HCT116 (cell line): ENCODE results near the gene ZNF282. TPM values are rescaled to one million over a fixed set of nuclear protein-coding genes. Genes with fewer than 3 reads are reported as not detected.
"Not testable (repeated sequence)": the region's sequence is repeated elsewhere in the genome, so short reads cannot be mapped to it uniquely, and the experiment has no call there.

Source experiments
- ATAC-seq: fragments of 200-7000 bp; cut with Tn5 transposase; 2 replicates; pipeline ENCODE4 v1.9.1; 2020; ENCODE audit warnings: mild to moderate bottlenecking, moderate library complexity
- BruUV-seq: library from RNA; stranded (reverse); fragments of 400-500 nt; replicated peaks from 2 replicates; lab custom pipeline; 2021; lab: Mats Ljungman, UMichigan
- CTCF ChIA-PET: fragments of 300-600 bp; sonication (Branson Sonifier 250); formaldehyde crosslinking; loops from one replicate; lab custom pipeline; 2021; ENCODE audit warnings: antibody characterized with exemption; lab: Charles Lee
- POLR2A ChIA-PET: fragments of 300-600, 350-600 bp; sonication (Branson Sonifier 250); formaldehyde crosslinking; loops from one replicate; lab custom pipeline; 2021; ENCODE audit warnings: antibody characterized with exemption; lab: Charles Lee
- RAD21 ChIA-PET, 2 experiments: fragments of 300-600 bp; sonication (Branson Sonifier 250); formaldehyde crosslinking; loops; one replicate each; lab custom pipeline; 2023; ENCODE audit warnings: low total read pairs in 2 of 2; ENCODE audit not compliant: uncharacterized antibody in 2 of 2, unreplicated experiment in 2 of 2, low non-redundant PET in 1 of 2; lab: Charles Lee
- DNase-seq: peaks from one replicate; pipeline ENCODE4 v3.0.0-alpha.2; 2010; ENCODE audit warnings: low read depth, low spot score
- H2AFZ ChIP-seq: fragments of 200-600 bp; shearing (Covaris generic), sonication (generic); 2 replicates; pipeline ENCODE4 v1.6.1; 2017; ENCODE audit warnings: low read depth, mixed run types, mixed read lengths, antibody characterized with exemption, low read length; ENCODE audit not compliant: poor library complexity, severe bottlenecking
- H3K27ac ChIP-seq: 2 replicates; pipeline ENCODE4 v1.5.1; 2012; ENCODE audit warnings: low read depth, low read length
- H3K27me3 ChIP-seq: fragments of 200-600 bp; sonication (generic); 2 replicates; pipeline ENCODE4 v1.6.1; 2016; ENCODE audit warnings: mixed run types, low read length, mixed read lengths; ENCODE audit not compliant: insufficient read depth
- H3K36me3 ChIP-seq, 2 experiments: fragments of 200-500 bp in 1 of 2; fragments of 200-600 bp in 1 of 2; sonication (Bioruptor generic) in 1 of 2; sonication (generic) in 1 of 2; 2 replicates each; pipeline versions ENCODE4 v1.5.1 to v1.6.1; 2014 to 2016; ENCODE audit warnings: low read length in 2 of 2, inconsistent platforms in 1 of 2, mixed read lengths in 1 of 2, mixed run types in 1 of 2; ENCODE audit not compliant: insufficient read depth in 2 of 2, control insufficient read depth in 1 of 2
- H3K4me1 ChIP-seq, 2 experiments: fragments of 200-600 bp in 1 of 2; sonication (generic) in 1 of 2; 2 replicates each; pipeline versions ENCODE4 v1.5.1 to v1.6.1; 2012 to 2017; ENCODE audit warnings: low read length in 2 of 2, inconsistent platforms in 1 of 2, mild to moderate bottlenecking in 1 of 2, mixed read lengths in 1 of 2, mixed run types in 1 of 2, moderate library complexity in 1 of 2; ENCODE audit not compliant: insufficient read depth in 2 of 2, control insufficient read depth in 1 of 2
- H3K4me2 ChIP-seq: fragments of 200-600 bp; sonication (generic); 2 replicates; pipeline ENCODE4 v1.6.1; 2017; ENCODE audit warnings: mixed run types, low read length, mixed read lengths
- H3K4me3 ChIP-seq, 2 experiments: fragments of 200-600 bp in 1 of 2; sonication (generic) in 1 of 2; replicated peaks in 1 of 2; 2 replicates each; pipeline ENCODE4 v1.5.1; 2011 to 2016; ENCODE audit warnings: low read length in 2 of 2, control low read depth in 1 of 2, low read depth in 1 of 2, mild to moderate bottlenecking in 1 of 2, mixed read lengths in 1 of 2, mixed run types in 1 of 2
- H3K79me2 ChIP-seq: fragments of 200-600 bp; sonication (generic); 2 replicates; pipeline ENCODE4 v1.6.1; 2017; ENCODE audit warnings: mild to moderate bottlenecking, mixed run types, low read length, moderate library complexity, mixed read lengths; ENCODE audit not compliant: insufficient read depth
- H3K9ac ChIP-seq: fragments of 200-600 bp; sonication (generic); 2 replicates; pipeline ENCODE4 v1.6.1; 2016; ENCODE audit warnings: low read length, mixed read lengths
- H3K9me2 ChIP-seq: fragments of 200-600 bp; sonication (generic), shearing (Covaris generic); 2 replicates; pipeline ENCODE4 v1.6.1; 2017; ENCODE audit warnings: mixed run types, mild to moderate bottlenecking, moderate library complexity; ENCODE audit not compliant: insufficient read depth
- H3K9me3 ChIP-seq, 2 experiments: fragments of 200-500 bp in 1 of 2; fragments of 200-600 bp in 1 of 2; sonication (Bioruptor generic) in 1 of 2; sonication (generic) in 1 of 2; 2 replicates each; pipeline ENCODE4 v1.6.1; 2014 to 2017; ENCODE audit warnings: low read length in 2 of 2, mixed read lengths in 2 of 2, inconsistent platforms in 1 of 2, low read depth in 1 of 2, mild to moderate bottlenecking in 1 of 2, mixed run types in 1 of 2, moderate library complexity in 1 of 2; ENCODE audit not compliant: control insufficient read depth in 1 of 2, insufficient read depth in 1 of 2
- H4K20me1 ChIP-seq: fragments of 200-600 bp; sonication (generic), shearing (Covaris generic); 2 replicates; pipeline ENCODE4 v1.6.1; 2017; ENCODE audit warnings: mixed run types, mild to moderate bottlenecking, moderate library complexity; ENCODE audit not compliant: insufficient read depth
- FOSL1 ChIP-seq: IDR thresholded peaks from 2 replicates; pipeline ENCODE4 v1.6.1; 2012; ENCODE audit warnings: low read depth
- JUND ChIP-seq: IDR thresholded peaks from 2 replicates; pipeline ENCODE4 v1.6.1; 2012
- POLR2AphosphoS5 ChIP-seq: IDR thresholded peaks from 2 replicates; pipeline ENCODE4 v1.6.1; 2011; ENCODE audit warnings: mild to moderate bottlenecking, low read depth, low read length, moderate library complexity
- SP1 ChIP-seq: IDR thresholded peaks from 2 replicates; pipeline ENCODE4 v1.6.1; 2012; ENCODE audit warnings: low read depth
- SRF ChIP-seq: IDR thresholded peaks from 2 replicates; pipeline ENCODE4 v1.6.1; 2012; ENCODE audit warnings: low read depth
- YY1 ChIP-seq: IDR thresholded peaks from 2 replicates; pipeline ENCODE4 v1.6.1; 2011; ENCODE audit warnings: low read length, low read depth, moderate library complexity, mild to moderate bottlenecking; ENCODE audit not compliant: insufficient replicate concordance; ENCODE audit errors: extremely low read depth
- ZBTB33 ChIP-seq: IDR thresholded peaks from 2 replicates; pipeline ENCODE4 v1.6.1; 2011; ENCODE audit warnings: mild to moderate bottlenecking, low read length, moderate library complexity; ENCODE audit not compliant: insufficient replicate concordance; ENCODE audit errors: extremely low read depth
- ZFX ChIP-seq: fragments of 450-650 bp; IDR thresholded peaks from 2 replicates; pipeline ENCODE4 v1.6.1; 2017
- ZNF274 ChIP-seq: fragments of 200-500 bp; sonication (Bioruptor generic); IDR thresholded peaks from 2 replicates; pipeline ENCODE4 v1.6.1; 2014; ENCODE audit warnings: mild to moderate bottlenecking, low read depth, low read length, inconsistent platforms
- intact Hi-C: fragments of 100-400 bp; cut with micrococcal nuclease; formaldehyde crosslinking; loops from 2 replicates; pipeline ENCODE4 v1.10.0; 2022
- total RNA-seq: library from RNA; stranded (reverse); gene quantifications from one replicate; pipeline ENCODE4 v1.2.1, GENCODE V29; 2021; ENCODE audit not compliant: unreplicated experiment
- TF ChIP-seq, protein P1 (sequence below): IDR thresholded peaks from 2 replicates; pipeline ENCODE4 v1.6.1; 2012

Gene ZNF282
- total RNA-seq, 1 experiment from 2014 or later = 30.4 TPM

DNA sequence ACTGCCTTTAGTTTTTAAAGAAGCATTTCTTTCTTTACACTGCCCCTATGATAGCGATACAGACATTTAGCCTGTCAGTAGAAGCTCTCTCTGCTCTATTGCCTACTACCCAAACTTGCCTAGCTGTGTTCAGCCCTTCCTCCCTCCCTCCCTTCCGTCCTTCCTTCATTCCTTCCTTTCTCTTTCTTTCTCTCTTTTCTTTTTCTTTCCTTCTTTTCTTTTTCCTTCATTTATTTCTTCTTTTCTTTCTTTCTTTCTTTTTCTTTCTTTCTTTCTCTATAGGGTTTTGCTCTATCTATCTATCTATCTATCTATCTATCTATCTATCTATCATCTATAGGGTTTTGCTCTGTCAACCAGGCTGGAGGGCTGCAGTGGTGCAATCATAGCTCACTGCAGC is 37.0 kb downstream of the ZNF282 start:
- intact Hi-C loops = loop anchor here (5.0 kb wide), 1 partner anchor 35 kb away; the partner anchor contains the start of gene ZNF282
- Histone ChIP-seq H4K20me1 (no peaks in the 10 kb centered on the region), H3K4me3 (no peak overlapping the region), H3K4me2 (peak overlapping the region; percentile 58), H3K9ac (no peak overlapping the region), H3K79me2 (no peaks in the 10 kb centered on the region), H3K9me3 (no peaks in the 10 kb centered on the region), H3K36me3 (no peaks in the 10 kb centered on the region), H3K27me3 (no peaks in the 10 kb centered on the region), H2AFZ (no peak overlapping the region), H3K4me1 (peaks cover 20 to 32% of the 10 kb centered on the region in 2 experiments), H3K27ac (no peak overlapping the region), H3K9me2 (no peaks in the 10 kb centered on the region)
- ATAC-seq = no peak
- TF ChIP-seq JUND (no peak), SRF (no peak), ZNF274 (no peak), YY1 (no peak), ZFX (no peak)
- no TSS peak for BruUV-seq
- DNase-seq = no peak
- POLR2A ChIA-PET = interaction anchor here (0.7 kb wide), 1 partner anchor 8 kb away, joined by 3 read pairs; no protein-coding TSS in a partner anchor
- CTCF ChIA-PET = interaction anchor here (1.2 kb wide), 1 partner anchor 30 kb away, joined by 3 read pairs; the partner anchor contains the start of gene ZNF783
- RAD21 ChIA-PET = no interaction called here

DNA sequence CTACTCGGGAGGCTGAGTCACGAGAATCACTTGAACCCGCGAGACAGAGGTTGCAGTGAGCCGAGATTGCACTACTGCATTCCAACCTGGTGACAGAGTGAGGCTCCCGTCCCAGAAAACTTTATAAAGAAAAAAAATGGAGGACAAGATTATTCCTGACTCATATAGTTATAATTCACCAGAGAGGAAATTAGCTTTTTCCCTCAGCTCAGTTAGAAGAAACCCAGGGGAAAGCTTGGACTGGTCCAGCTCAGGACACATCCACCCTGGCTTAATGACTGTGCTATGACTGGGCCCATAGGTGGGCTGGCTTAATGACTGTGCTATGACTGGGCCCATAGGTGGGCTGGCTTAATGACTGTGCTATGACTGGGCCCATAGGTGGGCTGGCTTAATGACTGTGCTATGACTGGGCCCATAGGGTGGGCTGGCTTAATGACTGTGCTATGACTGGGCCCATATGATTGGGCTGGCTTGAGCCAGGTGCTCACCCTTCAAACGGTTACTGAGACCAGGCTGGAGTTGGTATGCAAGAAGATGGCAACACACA is 38.4 kb downstream of the ZNF282 start:
- H2AFZ ChIP-seq, H3K4me3 ChIP-seq, H3K36me3 ChIP-seq, H3K79me2 ChIP-seq, H3K27me3 ChIP-seq, H3K9me2 ChIP-seq, POLR2A ChIA-PET, H3K9me3 ChIP-seq, RAD21 ChIA-PET, H4K20me1 ChIP-seq, BruUV-seq: not testable (repeated sequence)
- peaks cover 20 to 32% of the 10 kb centered on the region in 2 experiments for H3K4me1 ChIP-seq
- peak overlapping the region; percentile 39; the same call in 1 of the 2 replicates for H3K27ac ChIP-seq
- peak overlapping the region; percentile 58 for H3K4me2 ChIP-seq
- ATAC-seq (peak; percentile 78), DNase-seq (peak; percentile 61)
- H3K9ac ChIP-seq = peak overlapping the region; percentile 45
- intact Hi-C loops = loop anchor here (5.0 kb wide), 1 partner anchor 36 kb away; the partner anchor contains the start of gene ZNF282
- TF ChIP-seq ZBTB33 = peak; percentile 49
- TF ChIP-seq SRF = 0 out of 2 replicates have a peak, but pooled peaks have one; percentile 23
- TF ChIP-seq, protein P1, sequence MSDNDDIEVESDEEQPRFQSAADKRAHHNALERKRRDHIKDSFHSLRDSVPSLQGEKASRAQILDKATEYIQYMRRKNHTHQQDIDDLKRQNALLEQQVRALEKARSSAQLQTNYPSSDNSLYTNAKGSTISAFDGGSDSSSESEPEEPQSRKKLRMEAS = peak; percentile 18; the same call in 1 of the 2 replicates
- TF ChIP-seq POLR2AphosphoS5 = peak; percentile 55
- peak; percentile 88 for TF ChIP-seq FOSL1
- peak; percentile 69 for TF ChIP-seq JUND
- peak; percentile 62 for TF ChIP-seq SP1
- CTCF ChIA-PET = interaction anchor here (1.2 kb wide), 1 partner anchor 29 kb away, joined by 4 read pairs; the partner anchor contains the start of gene ZNF783
